ENCODE results near the gene OPTC. TPM values are rescaled to one million over a fixed set of nuclear protein-coding genes. Genes with fewer than 3 reads are reported as not detected.

Gene OPTC
- polyA plus RNA-seq, 2 of the 4 experiments (the other 2 are of a cell fraction): not detected

GRCh38 chr1:203471841-203472240 is 22.1 kb upstream of the OPTC start:
- FAIRE-seq (no peak), DNase-seq (ENCODE audit: low read depth in 1 of 2, low spot score in 1 of 2) (no peak), ATAC-seq (no peak)
- Histone ChIP-seq H3K4me2 (no peak overlapping the region), H3K4me3 (no peak overlapping the region), H3K9me3 (no peaks in the 10 kb centered on the region), H3K27ac (no peak overlapping the region), H3K4me1 (no peaks in the 10 kb centered on the region)
- TF ChIP-seq MAFK (IDR thresholded peaks at IDR 0.05; ENCODE audit: partially characterized antibody) (no peak), KDM1A (IDR thresholded peaks at IDR 0.05; ENCODE audit: low read depth) (no peak), EP300 (IDR thresholded peaks at IDR 0.05) (no peak), FOSL2 (IDR thresholded peaks at IDR 0.05) (no peak), FOSL2 (CRISPR knock-in tag; IDR thresholded peaks at IDR 0.05) (no peak), FOXS1 (CRISPR knock-in tag; IDR thresholded peaks at IDR 0.05) (no peak), NPAS2 (CRISPR knock-in tag; IDR thresholded peaks at IDR 0.05; ENCODE audit: borderline replicate concordance) (no peak), RNF2 (IDR thresholded peaks at IDR 0.05; ENCODE audit: borderline replicate concordance, low read depth) (no peak), ZFP36 (IDR thresholded peaks at IDR 0.05; ENCODE audit: borderline replicate concordance, partially characterized antibody) (no peak), HES2 (IDR thresholded peaks at IDR 0.05) (no peak), HOXB5 (CRISPR knock-in tag; IDR thresholded peaks at IDR 0.05) (no peak), RCOR1 (IDR thresholded peaks at IDR 0.05; ENCODE audit: low read depth, low read length) (no peak)
- WGBS (ENCODE audit: missing lambda C conversion rate): 12% methylated on average over 4 of the region's 6 CpGs
- ChIA-PET POLR2A (no interaction called here), CTCF (interaction anchor here (0.6 to 2.4 kb wide), 4 partner anchors 16 to 134 kb away, joined by 3 to 9 read pairs (median 4); no protein-coding TSS in a partner anchor)

GRCh38 chr1:203473281-203473680 is 20.7 kb upstream of the OPTC start:
- H3K9me3 ChIP-seq: no peaks in the 10 kb centered on the region
- WGBS (ENCODE audit: missing lambda C conversion rate): 41% methylated on average over 4 of the region's 4 CpGs
- no peaks in the 10 kb centered on the region for H3K4me1 ChIP-seq
- H3K4me3 ChIP-seq: no peak overlapping the region
- H3K27ac ChIP-seq: no peak overlapping the region
- no peak for TF ChIP-seq PBX3 (IDR thresholded peaks at IDR 0.05)
- TF ChIP-seq RCOR1 (IDR thresholded peaks at IDR 0.05; ENCODE audit: low read depth, low read length): no peak
- TF ChIP-seq HDAC2 (IDR thresholded peaks at IDR 0.05): no peak
- no peak for TF ChIP-seq MAZ (IDR thresholded peaks at IDR 0.05; ENCODE audit: borderline replicate concordance, low read depth, low read length)
- TF ChIP-seq KDM1A (IDR thresholded peaks at IDR 0.05; ENCODE audit: low read depth): no peak
- TF ChIP-seq HOXB5 (CRISPR knock-in tag; IDR thresholded peaks at IDR 0.05): no peak
- TF ChIP-seq RARB (CRISPR knock-in tag; IDR thresholded peaks at IDR 0.05): no peak
- no peak for TF ChIP-seq FOSL2 (IDR thresholded peaks at IDR 0.05)
- TF ChIP-seq FOSL2 (CRISPR knock-in tag; IDR thresholded peaks at IDR 0.05): no peak
- no peak for TF ChIP-seq CHD2 (IDR thresholded peaks at IDR 0.05; ENCODE audit: low read length, partially characterized antibody)
- no peak for TF ChIP-seq ESRRA (IDR thresholded peaks at IDR 0.05; ENCODE audit: borderline replicate concordance, low read length)
- no peak for TF ChIP-seq NR3C1 (IDR thresholded peaks at IDR 0.05)
- no peak for TF ChIP-seq ZNF302 (CRISPR knock-in tag; IDR thresholded peaks at IDR 0.05)
- no peak for TF ChIP-seq CBX8 (IDR thresholded peaks at IDR 0.05)
- DNase-seq (ENCODE audit: low read depth in 1 of 2, low spot score in 1 of 2) (no peak), FAIRE-seq (no peak), ATAC-seq (no peak)
- no peak overlapping the region for H3K4me2 ChIP-seq
- CTCF ChIA-PET: interaction anchor here (25.5 kb wide), 1 partner anchor 131 kb away, joined by 352 read pairs; no protein-coding TSS in a partner anchor
- POLR2A ChIA-PET: no interaction called here

- ATAC-seq (no peak), FAIRE-seq (no peak), DNase-seq (ENCODE audit: low read depth in 1 of 2, low spot score in 1 of 2) (no peak)
- Histone ChIP-seq H3K4me1 (no peaks in the 10 kb centered on the region), H3K27ac (no peak overlapping the region), H3K4me2 (no peak overlapping the region), H3K4me3 (no peak overlapping the region), H3K9me3 (no peaks in the 10 kb centered on the region)
- ChIA-PET CTCF (interaction anchor here (0.9 to 25.5 kb wide), 2 partner anchors 14 to 132 kb away, joined by 4 to 352 read pairs; no protein-coding TSS in a partner anchor), POLR2A (no interaction called here)
- TF ChIP-seq HOXA7 (CRISPR knock-in tag; IDR thresholded peaks at IDR 0.05) (no peak), BHLHE40 (IDR thresholded peaks at IDR 0.05; ENCODE audit: low read depth, low read length) (no peak), CBX8 (IDR thresholded peaks at IDR 0.05) (no peak), EHMT2 (IDR thresholded peaks at IDR 0.05; ENCODE audit: low read depth) (no peak), NPAS2 (CRISPR knock-in tag; IDR thresholded peaks at IDR 0.05; ENCODE audit: borderline replicate concordance) (no peak), CBX2 (IDR thresholded peaks at IDR 0.05; ENCODE audit: borderline replicate concordance, low read depth) (no peak), PBX3 (IDR thresholded peaks at IDR 0.05) (no peak), MYC (IDR thresholded peaks at IDR 0.05; ENCODE audit: borderline replicate concordance, low read length) (no peak), CHD2 (IDR thresholded peaks at IDR 0.05; ENCODE audit: low read length, partially characterized antibody) (no peak), SREBF2 (IDR thresholded peaks at IDR 0.05) (no peak), NFE2L2 (conservative IDR thresholded peaks at IDR 0.05; ENCODE audit: low read length) (no peak), SMC3 (IDR thresholded peaks at IDR 0.05) (no peak)
- WGBS (ENCODE audit: missing lambda C conversion rate): 46% methylated on average over 9 of the region's 9 CpGs
Measured at GRCh38 chr1:203473781-203474305, 20.1 kb upstream of the OPTC start.

Data from A549 (cell line).